GM18502 (cell line): Measurements from ENCODE around the gene DDTL.

Source experiments
- ATAC-seq: cut with Tn5 transposase; IDR thresholded peaks from one replicate; pipeline ENCODE4 v1.9.1; 2021; ENCODE audit warnings: mild to moderate bottlenecking; ENCODE audit not compliant: unreplicated experiment, poor library complexity

The DDTL gene

DNA sequence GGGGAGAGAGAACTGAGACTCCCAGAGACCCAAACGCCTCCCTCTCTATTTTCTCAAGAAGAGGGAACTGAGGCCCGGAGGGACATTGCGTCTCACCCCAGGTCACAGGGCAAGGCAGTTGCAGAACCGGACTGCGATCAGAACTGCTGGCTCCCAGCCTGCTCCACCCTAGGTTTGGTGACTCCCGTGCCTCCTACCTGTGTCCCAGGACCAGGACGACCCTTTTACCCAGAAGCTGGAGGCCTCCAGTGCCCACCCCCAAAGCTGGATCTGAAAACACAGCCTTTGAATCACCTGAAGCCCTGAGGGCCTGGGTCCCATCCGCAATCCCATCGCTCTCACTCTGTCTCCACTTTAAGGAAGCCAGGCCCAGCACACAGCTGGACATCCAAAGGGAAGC, 37.2 kb downstream of the DDTL start:
- no peak for ATAC-seq

DNA sequence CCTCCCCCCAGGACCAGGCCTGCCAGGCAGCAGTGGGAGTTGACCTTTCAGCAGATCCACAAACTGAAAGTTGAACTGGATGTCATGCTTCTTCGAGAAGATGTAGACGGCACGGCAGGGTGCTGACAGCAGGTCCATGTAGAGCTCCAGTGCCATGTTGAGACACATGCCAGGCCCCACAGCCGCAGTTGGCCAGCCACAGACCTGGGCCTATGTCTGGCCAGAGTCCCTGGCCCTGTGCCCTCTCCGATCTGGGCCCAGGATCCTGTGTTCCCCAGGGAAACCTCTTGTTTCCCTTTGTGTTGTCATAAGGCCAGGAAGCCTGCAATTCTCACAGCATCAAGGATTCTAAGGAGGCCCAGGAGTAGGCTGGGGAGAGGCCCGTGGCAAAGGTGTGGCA, 38.5 kb downstream of the DDTL start, which contains the start of gene GSTT4:
Gene GSTT4, minus strand, starts transcription at position 253 of the 400 bp plus-strand sequence. Its CDS starts 97 bp downstream, at position 156.
- no peak for ATAC-seq

DNA sequence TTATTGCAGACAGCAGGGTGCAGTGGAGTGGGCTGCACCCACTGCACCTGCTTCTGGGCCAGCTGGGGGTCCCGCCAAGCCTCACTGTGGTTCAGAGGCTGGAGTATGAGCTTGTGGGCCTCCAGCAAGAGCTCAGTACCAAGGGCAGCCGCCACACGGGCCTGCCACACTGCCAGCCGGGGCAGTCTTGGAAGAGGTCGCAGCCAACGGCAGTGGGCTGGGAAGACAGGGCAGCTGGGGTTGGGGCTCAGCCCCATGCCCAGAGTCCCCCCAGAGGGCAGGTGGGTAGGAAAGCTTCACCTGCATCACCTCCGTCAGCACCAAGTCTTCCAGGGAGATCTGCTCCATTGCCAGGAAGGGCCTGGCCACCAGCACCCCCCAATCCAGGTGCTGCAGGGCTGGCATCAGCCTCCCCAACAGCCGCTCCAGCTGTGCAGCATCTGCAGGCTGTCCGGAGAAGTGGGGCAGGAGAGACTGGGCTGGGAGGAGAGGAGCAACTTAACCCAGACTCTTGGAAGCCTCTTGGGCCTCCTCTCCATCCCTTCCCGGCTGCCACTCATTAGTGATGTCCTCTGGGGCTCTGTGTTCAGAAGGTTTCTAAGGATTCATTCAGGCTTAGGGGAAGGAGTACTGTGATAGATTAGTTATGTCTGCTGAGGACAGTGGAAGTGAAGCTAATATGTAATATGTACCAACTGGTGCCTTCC, 39.7 kb downstream of the DDTL start:
- ATAC-seq = no peak

DNA sequence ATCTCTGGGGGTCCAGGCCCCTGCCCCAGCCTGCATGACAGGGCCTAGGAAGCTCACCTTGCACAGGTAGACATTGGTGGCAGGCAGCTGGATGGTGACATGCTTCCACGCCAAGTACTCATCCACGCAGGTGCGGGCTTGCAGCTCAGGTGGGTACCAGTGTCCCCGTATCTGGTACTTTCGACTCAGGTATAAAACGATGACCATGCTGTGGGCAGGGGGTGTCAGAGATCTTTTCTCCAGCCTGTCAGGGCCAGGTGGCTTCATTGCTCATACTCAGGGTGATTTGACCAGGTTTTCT, 40.2 kb downstream of the DDTL start:
- ATAC-seq = no peak

DNA sequence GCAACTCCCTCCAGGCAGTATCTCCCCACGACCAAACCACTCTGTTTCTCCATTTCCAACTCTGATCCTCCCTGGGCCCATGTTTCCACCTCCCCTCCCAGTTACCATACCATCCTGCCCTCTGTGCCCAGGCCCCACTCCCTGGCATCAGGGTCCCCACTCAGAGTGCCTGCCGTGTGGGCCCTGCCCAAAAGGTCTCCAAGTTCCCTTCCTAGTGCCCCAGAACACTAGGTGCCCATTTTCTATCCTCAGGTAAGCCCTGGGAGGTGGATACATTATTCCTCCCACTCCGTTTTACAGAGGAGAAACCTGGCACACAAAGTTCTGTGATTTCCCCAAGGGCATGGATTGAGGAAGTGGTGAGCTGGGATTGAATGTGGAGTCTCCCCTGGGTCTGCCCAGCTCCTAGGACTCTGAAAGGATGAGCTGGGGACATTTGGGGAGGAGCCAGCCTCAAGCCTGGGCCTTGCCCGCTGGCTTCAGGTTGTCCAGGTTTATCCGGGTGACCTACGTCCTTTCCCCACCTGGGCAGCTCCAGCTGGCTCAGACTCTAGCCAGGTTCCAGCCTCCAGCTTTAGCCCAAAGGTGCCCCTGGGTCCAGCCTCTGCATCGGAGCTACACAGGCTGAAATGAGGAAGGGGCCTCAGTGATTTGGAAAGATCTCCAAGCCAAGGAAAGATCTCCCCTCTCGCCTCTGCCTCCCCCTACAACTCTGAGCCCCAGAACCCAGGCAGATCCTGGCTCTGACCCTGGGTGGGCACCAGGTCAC, 40.7 kb downstream of the DDTL start:
- no peak for ATAC-seq

DNA sequence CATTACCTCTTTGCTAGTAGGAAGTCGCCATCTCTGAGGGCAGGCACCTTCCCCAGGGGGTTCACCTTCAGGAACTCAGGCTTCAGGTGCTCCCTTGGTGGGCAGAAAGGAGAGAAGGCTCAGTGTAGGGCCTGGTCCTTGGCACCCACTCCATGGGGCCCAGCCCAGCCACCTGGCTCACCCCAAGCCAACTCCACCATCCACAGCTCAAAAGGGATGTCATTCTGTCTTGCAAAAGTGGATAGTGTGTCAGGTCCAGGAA, 41.3 kb downstream of the DDTL start:
- no peak for ATAC-seq

DNA sequence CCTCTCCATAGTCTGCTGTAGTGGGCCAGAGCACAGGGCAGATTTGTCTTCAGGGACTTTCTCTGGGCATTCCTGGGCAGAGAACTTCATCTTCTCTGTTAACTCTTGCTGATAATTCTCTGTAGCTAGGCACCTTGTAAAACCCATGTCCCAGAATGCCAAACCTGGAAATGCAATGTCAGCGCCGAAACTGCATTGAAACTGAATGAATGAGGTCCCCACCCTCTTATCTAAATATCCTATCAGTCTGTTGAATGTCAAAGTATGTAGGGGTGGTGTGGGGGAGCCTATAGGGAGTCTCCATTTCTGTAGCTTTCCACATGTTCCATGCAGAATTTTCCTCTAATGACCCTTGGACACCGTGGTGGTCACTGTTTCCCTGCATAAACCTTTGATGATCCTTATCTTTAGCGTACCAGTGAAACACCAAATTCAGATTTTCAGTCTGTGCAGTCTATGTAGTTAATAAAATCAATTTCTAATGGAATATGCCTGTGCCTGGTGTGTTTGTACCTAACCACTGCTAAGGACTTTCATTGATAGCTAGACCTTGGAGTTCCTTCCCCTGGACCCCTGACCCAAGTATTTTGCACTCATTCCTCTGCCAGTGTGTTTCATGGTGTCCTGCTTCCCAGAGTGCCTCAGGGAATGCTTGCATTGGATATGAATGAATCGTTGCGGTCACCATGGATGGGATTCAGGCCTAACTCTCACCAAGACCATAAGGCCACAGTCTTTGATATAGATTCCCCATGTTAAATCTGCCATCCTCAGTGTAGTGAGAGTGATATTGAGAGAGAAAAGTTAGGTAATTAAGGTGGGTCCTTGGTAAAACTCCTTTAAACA, 41.9 kb downstream of the DDTL start:
- no peak for ATAC-seq

DNA sequence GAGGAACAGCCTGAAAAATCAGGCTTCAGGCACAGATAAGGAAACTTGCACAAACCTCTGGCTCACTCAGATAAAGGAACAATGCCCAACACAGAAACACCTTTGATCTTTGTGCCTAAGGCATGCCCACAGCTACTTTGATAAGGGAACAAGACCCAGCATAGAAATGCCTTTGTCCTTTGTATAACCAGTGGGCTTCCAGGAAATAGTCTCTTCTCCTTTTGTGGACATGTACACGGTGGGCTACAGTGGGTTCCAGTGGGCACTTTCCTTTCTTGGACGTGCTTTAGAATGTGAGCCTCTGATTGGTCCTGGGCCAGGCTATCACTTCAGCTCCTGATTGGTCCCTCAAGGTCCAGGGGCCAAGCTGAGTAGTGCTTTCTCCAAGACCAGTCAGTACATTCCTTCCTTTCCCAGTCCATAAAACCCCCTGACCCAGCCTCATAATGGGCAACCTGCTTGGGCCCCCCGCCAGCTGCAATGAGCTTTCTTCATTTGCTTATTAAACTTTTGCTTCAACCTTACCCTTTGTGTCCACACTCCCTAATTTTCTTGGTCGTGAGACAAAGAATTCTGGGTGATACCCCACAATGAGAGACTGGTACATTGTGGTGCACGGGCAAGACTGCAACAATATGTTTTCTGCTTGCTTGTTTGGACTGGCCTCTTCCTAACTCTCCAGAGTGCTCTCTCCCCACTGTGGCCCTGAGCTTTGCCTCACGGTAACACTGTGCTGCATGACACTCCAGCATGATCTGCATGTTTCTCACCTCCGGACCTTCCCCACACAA, 42.7 kb downstream of the DDTL start:
- ATAC-seq = no peak

DNA sequence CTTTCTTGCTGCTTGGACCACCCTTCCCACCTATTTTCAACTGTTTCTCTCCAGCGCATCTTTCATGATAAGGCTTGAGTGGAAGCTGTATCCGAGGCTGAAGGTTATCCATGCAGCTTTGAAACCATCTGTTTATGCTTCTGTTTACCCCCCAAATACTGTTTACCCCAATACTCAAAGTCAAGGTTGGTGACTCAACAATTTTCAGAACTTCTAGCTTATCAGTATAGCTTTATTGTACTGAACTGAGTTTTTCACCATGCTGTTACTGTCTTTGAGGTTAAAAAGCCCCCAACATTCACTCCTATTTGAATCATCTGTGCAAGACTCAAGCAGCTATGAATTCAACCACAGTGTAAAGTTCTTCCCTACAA, 43.3 kb downstream of the DDTL start:
- no peak for ATAC-seq

DNA sequence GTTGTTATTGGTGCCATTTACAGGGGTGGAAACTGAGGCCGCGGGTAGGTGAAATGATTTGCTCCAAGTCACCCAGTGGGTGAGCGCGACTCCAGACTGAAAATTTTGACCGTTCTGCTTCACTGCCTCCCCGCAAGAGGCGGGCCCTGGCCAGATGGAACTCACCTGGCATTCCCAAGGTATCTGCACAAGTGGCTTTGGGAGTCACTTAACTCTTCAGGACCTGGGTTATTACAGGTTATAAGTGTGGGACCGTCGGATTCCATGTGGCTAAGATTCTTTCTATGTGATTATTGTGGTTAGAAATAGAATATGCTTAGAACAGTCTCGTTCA, 45.0 kb downstream of the DDTL start:
- ATAC-seq = no peak

DNA sequence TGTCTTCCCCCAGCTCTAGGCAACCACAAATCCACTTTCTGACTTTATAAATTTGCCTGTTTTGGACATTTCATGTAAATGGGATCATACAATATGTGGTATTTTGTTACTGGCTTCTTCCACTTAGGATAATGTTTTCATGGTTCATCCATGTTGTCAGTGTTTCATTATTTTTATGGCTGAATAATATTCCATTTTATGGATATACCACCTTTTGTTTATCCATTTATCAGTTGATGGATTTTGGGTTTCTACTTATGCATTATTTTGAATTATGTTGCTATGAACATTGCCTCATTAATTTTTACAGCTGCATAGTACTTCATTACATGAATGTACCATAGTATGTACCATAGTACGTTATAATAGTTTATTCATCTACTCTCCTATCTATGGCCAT, 49.5 kb downstream of the DDTL start:
- ATAC-seq = no peak

DNA sequence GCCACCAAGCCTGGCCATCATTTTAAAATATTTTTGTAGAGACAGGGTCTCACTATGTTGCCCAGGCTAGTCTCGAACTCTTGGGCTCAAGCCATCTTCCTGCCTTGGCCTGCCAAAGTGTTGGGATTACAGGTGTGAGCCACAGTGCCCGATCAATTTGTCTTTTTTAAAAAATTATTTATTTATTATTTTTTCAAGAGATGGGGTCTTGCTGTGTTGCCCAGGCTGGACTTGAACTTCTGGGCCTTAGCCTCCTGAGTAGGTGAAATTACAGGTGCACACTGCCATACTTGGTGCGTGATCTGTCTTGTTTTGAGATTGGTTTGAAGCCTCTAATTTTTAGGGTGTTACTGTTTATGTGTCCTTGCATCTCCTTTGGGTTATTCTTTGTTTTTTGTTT, 54.6 kb downstream of the DDTL start:
- ATAC-seq = no peak
